Activated naive CD8-positive, alpha-beta T cell (primary cell): ENCODE results near the gene MPIG6B.

Experiments used
- H3K27ac Mint-ChIP-seq: one replicate; pipeline ENCODE4 v1.8.0; 2021; ENCODE audit warnings: mixed read lengths
- H3K27me3 Mint-ChIP-seq: one replicate; pipeline ENCODE4 v1.8.0; 2021; ENCODE audit warnings: mixed read lengths
- H3K36me3 Mint-ChIP-seq: one replicate; pipeline ENCODE4 v1.8.0; 2021; ENCODE audit warnings: mixed read lengths
- H3K4me1 Mint-ChIP-seq: one replicate; pipeline ENCODE4 v1.8.0; 2021; ENCODE audit warnings: low read depth, mixed read lengths
- H3K4me3 Mint-ChIP-seq: one replicate; pipeline ENCODE4 v1.8.0; 2021; ENCODE audit warnings: mild to moderate bottlenecking, mixed read lengths
- H3K9me3 Mint-ChIP-seq: one replicate; pipeline ENCODE4 v1.8.0; 2021; ENCODE audit warnings: low read depth, mixed read lengths

The MPIG6B gene

GRCh38 chr6:31710523-31711219 lies 12.5 kb upstream of the MPIG6B start:
- peaks cover 17% of the 10 kb centered on the region for H3K4me1 Mint-ChIP-seq
- H3K9me3 Mint-ChIP-seq, result no peaks in the 10 kb centered on the region
- H3K27ac Mint-ChIP-seq, result no peak overlapping the region
- H3K4me3 Mint-ChIP-seq, result no peak overlapping the region
- H3K36me3 Mint-ChIP-seq, result no peaks in the 10 kb centered on the region
- H3K27me3 Mint-ChIP-seq, result no peaks in the 10 kb centered on the region

GRCh38 chr6:31711233-31711632 lies 11.9 kb upstream of the MPIG6B start:
- H3K9me3 Mint-ChIP-seq, result no peaks in the 10 kb centered on the region
- no peaks in the 10 kb centered on the region for H3K27me3 Mint-ChIP-seq
- no peaks in the 10 kb centered on the region for H3K36me3 Mint-ChIP-seq
- H3K4me3 Mint-ChIP-seq, result no peak overlapping the region
- H3K27ac Mint-ChIP-seq, result no peak overlapping the region
- peaks cover 17% of the 10 kb centered on the region for H3K4me1 Mint-ChIP-seq

DNA sequence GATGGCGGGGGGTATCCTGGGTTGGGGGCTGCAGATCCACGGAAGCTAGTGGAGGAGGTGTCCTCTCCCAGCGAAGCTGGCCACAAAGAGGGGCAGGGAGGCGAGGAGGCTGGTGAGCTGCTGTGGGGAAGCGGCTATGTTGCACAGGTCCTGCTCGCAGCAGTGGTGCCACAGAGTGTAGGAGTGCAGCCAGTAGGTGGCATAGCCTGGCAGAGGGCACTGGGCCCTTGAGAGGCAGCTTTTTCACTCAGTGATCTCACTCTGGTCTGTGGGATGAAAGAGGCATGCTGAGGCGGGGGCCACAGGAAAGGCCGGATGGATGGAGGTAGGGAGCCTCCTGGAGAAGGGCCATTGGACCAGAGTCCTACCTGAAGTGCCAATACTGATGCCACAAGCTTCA lies 10.9 kb upstream of the MPIG6B start:
- H3K4me3 Mint-ChIP-seq, result no peak overlapping the region
- no peaks in the 10 kb centered on the region for H3K36me3 Mint-ChIP-seq
- H3K27me3 Mint-ChIP-seq, result no peaks in the 10 kb centered on the region
- no peak overlapping the region for H3K27ac Mint-ChIP-seq
- peaks cover 17% of the 10 kb centered on the region for H3K4me1 Mint-ChIP-seq
- H3K9me3 Mint-ChIP-seq, result no peaks in the 10 kb centered on the region

DNA sequence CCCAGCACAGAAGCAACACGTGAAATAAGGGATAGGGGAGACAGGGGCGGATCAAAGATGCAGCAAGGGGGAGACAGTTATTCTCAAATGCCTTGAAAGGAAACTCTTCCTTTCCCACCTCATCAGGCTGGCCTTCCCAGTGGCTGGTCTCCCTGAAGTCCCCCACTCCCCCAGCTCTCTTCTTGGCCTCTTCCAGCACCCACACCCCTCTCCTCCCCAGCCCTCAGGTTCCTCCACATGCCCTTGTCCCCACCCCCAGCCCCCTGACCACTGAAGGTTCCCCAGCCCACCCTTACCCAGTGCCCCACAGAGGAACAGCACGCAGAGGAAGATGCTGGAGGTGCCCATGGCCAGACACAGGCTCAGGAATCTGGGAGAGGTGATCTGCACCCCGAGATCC lies 9.7 kb upstream of the MPIG6B start:
- H3K36me3 Mint-ChIP-seq, result no peaks in the 10 kb centered on the region
- H3K27me3 Mint-ChIP-seq, result no peaks in the 10 kb centered on the region
- H3K9me3 Mint-ChIP-seq, result no peaks in the 10 kb centered on the region
- H3K4me3 Mint-ChIP-seq, result no peak overlapping the region
- H3K4me1 Mint-ChIP-seq, result peaks cover 17% of the 10 kb centered on the region
- no peak overlapping the region for H3K27ac Mint-ChIP-seq

DNA sequence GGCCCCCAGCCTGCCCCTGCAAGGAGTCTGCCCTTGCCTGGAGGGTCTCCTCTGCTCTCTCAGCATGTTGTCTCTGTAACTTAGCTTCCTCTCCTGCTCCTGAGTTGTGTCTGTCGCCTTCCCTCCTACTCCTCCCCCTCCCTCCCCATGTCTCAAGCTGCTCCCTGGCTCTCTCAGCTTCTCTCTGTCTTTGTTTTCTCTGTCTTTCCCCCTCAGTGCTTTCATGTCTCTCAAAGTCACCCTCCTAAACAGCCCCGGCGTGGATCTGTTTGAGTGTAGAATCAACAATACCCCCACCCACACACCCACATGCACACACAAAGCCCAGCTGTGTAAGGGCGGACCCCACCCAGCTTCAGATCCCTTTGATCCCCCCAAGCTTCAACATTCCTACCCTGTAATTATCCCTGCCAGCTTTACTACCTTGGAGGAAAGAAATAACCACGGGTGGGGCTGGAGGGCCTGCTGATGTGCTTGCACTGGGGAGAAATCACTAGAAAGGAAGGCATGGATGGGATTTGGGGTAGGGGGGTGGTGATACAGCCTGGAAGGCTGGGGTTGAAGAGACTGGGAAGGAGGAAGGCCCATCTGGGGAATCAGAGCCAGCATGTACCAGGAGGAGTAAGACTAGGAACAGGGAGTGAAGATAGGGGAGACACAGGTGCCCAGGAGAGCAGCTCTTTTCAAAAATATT lies 9.0 kb upstream of the MPIG6B start:
- no peaks in the 10 kb centered on the region for H3K36me3 Mint-ChIP-seq
- no peaks in the 10 kb centered on the region for H3K27me3 Mint-ChIP-seq
- no peak overlapping the region for H3K4me3 Mint-ChIP-seq
- no peak overlapping the region for H3K27ac Mint-ChIP-seq
- H3K4me1 Mint-ChIP-seq, result peaks cover 17% of the 10 kb centered on the region
- no peaks in the 10 kb centered on the region for H3K9me3 Mint-ChIP-seq

GRCh38 chr6:31715022-31715958 lies 7.9 kb upstream of the MPIG6B start, which contains the start of gene LY6G6D:
Gene LY6G6D, plus strand, starts transcription at chr6:31715348. Its CDS starts 8 bp downstream, at chr6:31715356.
- Mint-ChIP-seq H3K4me3 (no peak within 1 kb of the TSS), H3K27me3 (no peaks in the 10 kb centered on the region), H3K4me1 (peaks cover 17% of the 10 kb centered on the region), H3K27ac (no peak within 1 kb of the TSS), H3K9me3 (no peaks in the 10 kb centered on the region), H3K36me3 (no peaks in the 10 kb centered on the region)

- Mint-ChIP-seq H3K9me3 (no peaks in the 10 kb centered on the region), H3K4me1 (peaks cover 10% of the 10 kb centered on the region), H3K27ac (no peak overlapping the region), H3K36me3 (no peaks in the 10 kb centered on the region), H3K27me3 (no peaks in the 10 kb centered on the region), H3K4me3 (no peak overlapping the region)
Measured at GRCh38 chr6:31717499-31718222, 5.5 kb upstream of the MPIG6B start.

DNA sequence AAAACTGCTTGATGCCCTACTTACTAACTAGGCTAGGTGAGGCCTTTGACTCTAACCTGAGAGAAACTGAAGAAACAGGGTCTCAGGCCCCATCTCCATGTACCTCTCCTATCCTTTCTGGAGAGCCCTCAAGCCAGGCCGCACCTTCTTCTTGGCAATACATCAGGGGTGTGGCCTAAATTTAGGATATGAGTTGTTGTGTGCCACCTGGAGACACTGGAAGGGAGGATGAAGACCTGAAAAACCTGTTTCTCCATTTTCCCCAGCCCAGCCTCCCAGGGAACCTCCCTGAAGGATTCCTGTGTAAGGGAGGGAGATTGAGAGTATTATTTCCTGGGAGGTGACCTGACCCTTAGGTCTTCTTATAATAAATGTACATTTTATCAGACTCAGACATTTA lies 4.9 kb upstream of the MPIG6B start:
- H3K27ac Mint-ChIP-seq, result no peak overlapping the region

DNA sequence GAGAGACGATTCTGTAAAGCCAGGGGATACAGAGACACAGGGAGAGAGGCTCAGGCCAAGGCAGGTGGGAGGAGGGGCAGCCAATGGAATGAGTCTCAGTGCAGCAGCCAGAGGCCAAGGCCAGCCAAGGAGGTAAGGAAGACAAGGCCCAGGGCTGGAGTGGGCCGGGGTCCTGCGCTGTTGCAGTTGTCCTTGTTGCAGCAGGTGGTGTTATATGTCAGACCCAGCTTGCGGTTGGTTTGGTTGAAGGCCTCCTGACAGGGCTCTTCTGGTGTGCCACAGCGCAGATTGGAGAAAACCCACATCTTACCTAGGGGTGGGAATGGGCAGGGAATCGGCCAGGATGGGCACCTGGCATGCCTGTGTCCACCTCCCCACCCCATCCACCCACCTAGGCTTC lies 4.2 kb upstream of the MPIG6B start:
- no peak overlapping the region for H3K27ac Mint-ChIP-seq
- no peaks in the 10 kb centered on the region for H3K27me3 Mint-ChIP-seq
- H3K36me3 Mint-ChIP-seq, result no peaks in the 10 kb centered on the region
- no peak overlapping the region for H3K4me3 Mint-ChIP-seq
- H3K4me1 Mint-ChIP-seq, result peaks cover 11% of the 10 kb centered on the region
- H3K9me3 Mint-ChIP-seq, result no peaks in the 10 kb centered on the region

More for the DNA sequence above, 4.9 kb upstream of the MPIG6B start:
- H3K36me3 Mint-ChIP-seq, result no peaks in the 10 kb centered on the region
- no peak overlapping the region for H3K4me3 Mint-ChIP-seq
- H3K4me1 Mint-ChIP-seq, result peaks cover 10% of the 10 kb centered on the region
- no peaks in the 10 kb centered on the region for H3K9me3 Mint-ChIP-seq
- H3K27me3 Mint-ChIP-seq, result no peaks in the 10 kb centered on the region

GRCh38 chr6:31720196-31720770 lies 2.9 kb upstream of the MPIG6B start:
- Mint-ChIP-seq H3K4me1 (peaks cover 9% of the 10 kb centered on the region), H3K4me3 (no peak overlapping the region), H3K9me3 (no peaks in the 10 kb centered on the region), H3K36me3 (no peaks in the 10 kb centered on the region), H3K27ac (no peak overlapping the region), H3K27me3 (no peaks in the 10 kb centered on the region)

GRCh38 chr6:31721351-31722020 lies 1.7 kb upstream of the MPIG6B start, which contains the start of gene LY6G6C:
Gene LY6G6C, minus strand, starts transcription at chr6:31721746. Its CDS starts 67 bp downstream, at chr6:31721679.
- Mint-ChIP-seq H3K36me3 (no peaks in the 10 kb centered on the region), H3K9me3 (no peaks in the 10 kb centered on the region), H3K27me3 (no peaks in the 10 kb centered on the region), H3K4me1 (peaks cover 17% of the 10 kb centered on the region), H3K4me3 (peak within 1 kb of the TSS; percentile 5), H3K27ac (no peak within 1 kb of the TSS)

DNA sequence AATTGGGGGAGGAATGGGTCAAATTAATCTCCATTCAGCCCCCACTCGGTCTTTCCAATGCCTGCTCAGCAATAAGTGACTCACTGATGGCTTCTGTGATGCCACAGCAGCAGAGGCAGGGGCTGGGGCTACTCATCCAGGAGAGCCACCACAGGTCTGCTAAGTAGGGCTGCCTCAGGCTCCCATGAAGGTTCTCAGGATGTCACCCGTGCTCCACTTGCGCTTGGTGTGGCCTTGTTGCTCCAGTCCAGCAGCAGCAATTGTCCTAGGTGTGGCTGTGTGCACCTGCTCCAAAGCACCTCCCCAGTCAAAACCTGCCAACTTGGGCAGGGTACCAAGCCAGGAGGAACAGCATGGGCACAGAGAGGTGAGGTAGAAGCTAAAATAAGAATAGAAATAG lies 1.0 kb upstream of the MPIG6B start:
- Mint-ChIP-seq H3K4me3 (peak overlapping the region; percentile 5), H3K27me3 (no peaks in the 10 kb centered on the region), H3K36me3 (peaks cover 4% of the 10 kb centered on the region), H3K27ac (no peak overlapping the region), H3K9me3 (no peaks in the 10 kb centered on the region), H3K4me1 (peaks cover 23% of the 10 kb centered on the region)

DNA sequence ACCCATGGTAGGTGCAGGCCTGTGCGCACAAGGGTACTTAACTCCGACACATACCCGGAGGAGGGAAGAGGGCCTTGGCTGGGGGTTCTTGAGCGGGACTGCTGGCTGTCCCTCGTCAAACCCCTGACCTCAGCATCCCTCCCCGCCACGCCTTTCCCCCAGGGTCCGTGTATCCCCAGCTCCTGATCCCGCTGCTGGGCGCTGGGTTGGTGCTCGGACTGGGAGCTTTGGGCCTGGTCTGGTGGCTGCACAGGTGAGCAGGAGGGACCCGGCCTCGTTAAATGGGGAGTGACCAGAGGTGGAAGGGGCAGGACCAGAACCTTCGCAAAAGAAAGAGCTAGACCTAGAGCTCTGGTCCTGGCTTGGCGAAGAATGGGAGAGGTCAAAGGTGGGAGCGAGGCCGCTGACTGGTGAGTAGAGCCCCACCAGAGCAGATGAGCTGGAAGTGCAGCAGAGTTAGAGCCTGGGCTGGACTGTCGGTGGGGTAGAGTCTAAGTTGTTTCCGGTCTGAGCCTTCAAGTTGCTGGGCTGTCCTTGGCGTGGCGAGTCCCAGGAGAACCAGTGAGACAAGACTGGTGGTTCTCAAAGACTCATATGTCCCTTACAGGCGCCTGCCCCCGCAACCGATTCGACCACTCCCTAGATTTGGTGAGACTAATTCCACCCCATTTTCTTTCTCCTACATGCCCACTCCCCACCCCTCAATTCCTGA lies 963 bp downstream of the MPIG6B start:
- H3K4me3 Mint-ChIP-seq, result no peak overlapping the region
- peaks cover 4% of the 10 kb centered on the region for H3K36me3 Mint-ChIP-seq
- H3K9me3 Mint-ChIP-seq, result no peaks in the 10 kb centered on the region
- no peak overlapping the region for H3K27ac Mint-ChIP-seq
- no peaks in the 10 kb centered on the region for H3K27me3 Mint-ChIP-seq
- peaks cover 34% of the 10 kb centered on the region for H3K4me1 Mint-ChIP-seq
